ENCODE data around the gene HSD17B14.

The HSD17B14 gene

GRCh38 chr19:48867123-48867745 is 30.9 kb upstream of the HSD17B14 start:
- ChIA-PET POLR2A (no interaction called here), CTCF (interaction anchor here (0.9 kb wide), 1 partner anchor 11 kb away, joined by 5 read pairs; no protein-coding TSS in a partner anchor)
- TF ChIP-seq BHLHE40 (IDR thresholded peaks at IDR 0.05; ENCODE audit: borderline replicate concordance): no peak
- TF ChIP-seq FOXM1 (IDR thresholded peaks at IDR 0.05; ENCODE audit: borderline replicate concordance): no peak
- TF ChIP-seq FOXA1 (IDR thresholded peaks at IDR 0.05): no peak
- TF ChIP-seq TARDBP (IDR thresholded peaks at IDR 0.05): no peak
- no peak for TF ChIP-seq L3MBTL2 (conservative IDR thresholded peaks at IDR 0.05)
- TF ChIP-seq ELF4 (IDR thresholded peaks at IDR 0.05): no peak
- DNase-seq (ENCODE audit: extremely low spot score): no peak

GRCh38 chr19:48866692-48867091 is 30.4 kb upstream of the HSD17B14 start:
- ChIA-PET CTCF (interaction anchor here (0.9 kb wide), 1 partner anchor 10 kb away, joined by 5 read pairs; no protein-coding TSS in a partner anchor), POLR2A (no interaction called here)
- TF ChIP-seq CTBP1 (IDR thresholded peaks at IDR 0.05; ENCODE audit: borderline replicate concordance) (no peak), FOXK2 (IDR thresholded peaks at IDR 0.05) (no peak), SP1 (IDR thresholded peaks at IDR 0.05) (no peak), ELF4 (IDR thresholded peaks at IDR 0.05) (no peak), ZNF384 (IDR thresholded peaks at IDR 0.05) (no peak), HDGF (IDR thresholded peaks at IDR 0.05; ENCODE audit: borderline replicate concordance) (no peak), L3MBTL2 (conservative IDR thresholded peaks at IDR 0.05) (no peak), TARDBP (IDR thresholded peaks at IDR 0.05) (no peak), NFRKB (IDR thresholded peaks at IDR 0.05) (no peak), SUZ12 (IDR thresholded peaks at IDR 0.05) (no peak), LEF1 (IDR thresholded peaks at IDR 0.05; ENCODE audit: borderline replicate concordance) (no peak)
- no peak for DNase-seq (ENCODE audit: extremely low spot score)

DNA sequence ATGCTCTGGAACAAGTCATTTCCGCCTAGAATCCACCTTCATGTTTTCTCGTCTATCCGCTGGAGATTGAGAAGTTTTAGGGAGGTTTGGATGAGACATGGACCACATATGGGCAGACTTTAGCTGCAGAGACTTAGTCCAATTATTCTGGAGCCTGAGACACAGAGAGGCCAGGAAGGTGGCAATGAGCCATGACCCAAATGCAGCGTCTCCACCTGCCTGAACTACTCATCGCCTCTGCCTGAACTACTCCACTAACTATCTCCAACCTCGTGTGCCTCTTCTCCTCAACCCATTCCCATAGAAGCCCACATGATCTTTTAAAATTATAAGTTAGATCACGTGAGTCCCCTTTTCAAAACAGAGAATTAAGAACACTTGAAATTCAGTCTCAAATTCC is 26.5 kb upstream of the HSD17B14 start:
- no peak for TF ChIP-seq TARDBP (IDR thresholded peaks at IDR 0.05)
- no peak for TF ChIP-seq PKNOX1 (IDR thresholded peaks at IDR 0.05)
- TF ChIP-seq SP1 (IDR thresholded peaks at IDR 0.05): no peak
- no peak for TF ChIP-seq ELF4 (IDR thresholded peaks at IDR 0.05)
- no peak for TF ChIP-seq ZNF384 (IDR thresholded peaks at IDR 0.05)
- TF ChIP-seq FOXM1 (IDR thresholded peaks at IDR 0.05; ENCODE audit: borderline replicate concordance): no peak
- no peak for TF ChIP-seq ARNT (IDR thresholded peaks at IDR 0.05)
- TF ChIP-seq LEF1 (IDR thresholded peaks at IDR 0.05; ENCODE audit: borderline replicate concordance): no peak
- TF ChIP-seq L3MBTL2 (conservative IDR thresholded peaks at IDR 0.05): no peak
- no peak for TF ChIP-seq SUZ12 (IDR thresholded peaks at IDR 0.05)
- TF ChIP-seq CTBP1 (IDR thresholded peaks at IDR 0.05; ENCODE audit: borderline replicate concordance): no peak
- no peak for TF ChIP-seq NFRKB (IDR thresholded peaks at IDR 0.05)
- TF ChIP-seq BHLHE40 (IDR thresholded peaks at IDR 0.05; ENCODE audit: borderline replicate concordance): no peak
- no peak for TF ChIP-seq HDGF (IDR thresholded peaks at IDR 0.05; ENCODE audit: borderline replicate concordance)
- no peak for TF ChIP-seq FOXA1 (IDR thresholded peaks at IDR 0.05)
- no peak for TF ChIP-seq FOXK2 (IDR thresholded peaks at IDR 0.05)
- ChIA-PET CTCF (no interaction called here), POLR2A (no interaction called here)
- DNase-seq (ENCODE audit: extremely low spot score): no peak

DNA sequence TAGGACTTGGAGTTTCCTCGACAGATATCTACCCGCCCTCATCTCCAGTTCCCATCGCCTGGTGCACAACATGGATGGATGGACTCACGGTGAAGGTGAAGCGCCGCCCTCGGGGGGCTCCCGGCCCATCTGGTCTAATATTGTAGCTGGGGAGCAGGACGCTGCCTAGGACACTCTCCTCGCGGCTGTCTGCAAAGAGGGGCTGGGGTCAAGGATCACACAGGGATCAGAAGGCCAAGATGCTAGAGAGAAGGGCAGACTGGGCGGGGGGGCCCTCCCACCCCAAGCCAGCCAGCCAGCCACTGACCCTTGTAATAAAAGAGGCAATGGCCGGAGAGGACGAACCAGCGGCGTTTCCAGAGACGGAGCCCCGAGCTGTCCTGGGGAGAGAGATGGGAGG is 25.0 kb upstream of the HSD17B14 start:
- POLR2A ChIA-PET: no interaction called here
- TF ChIP-seq HDGF (IDR thresholded peaks at IDR 0.05; ENCODE audit: borderline replicate concordance): no peak
- TF ChIP-seq ELF4 (IDR thresholded peaks at IDR 0.05): no peak
- no peak for TF ChIP-seq LEF1 (IDR thresholded peaks at IDR 0.05; ENCODE audit: borderline replicate concordance)
- TF ChIP-seq FOXK2 (IDR thresholded peaks at IDR 0.05): no peak
- no peak for TF ChIP-seq SUZ12 (IDR thresholded peaks at IDR 0.05)
- no peak for TF ChIP-seq BHLHE40 (IDR thresholded peaks at IDR 0.05; ENCODE audit: borderline replicate concordance)
- no peak for TF ChIP-seq FOXM1 (IDR thresholded peaks at IDR 0.05; ENCODE audit: borderline replicate concordance)
- TF ChIP-seq PKNOX1 (IDR thresholded peaks at IDR 0.05): no peak
- no peak for TF ChIP-seq SP1 (IDR thresholded peaks at IDR 0.05)
- TF ChIP-seq ARNT (IDR thresholded peaks at IDR 0.05): no peak
- no peak for TF ChIP-seq NFRKB (IDR thresholded peaks at IDR 0.05)
- no peak for TF ChIP-seq CTBP1 (IDR thresholded peaks at IDR 0.05; ENCODE audit: borderline replicate concordance)
- TF ChIP-seq L3MBTL2 (conservative IDR thresholded peaks at IDR 0.05): no peak
- no peak for DNase-seq (ENCODE audit: extremely low spot score)
- CTCF ChIA-PET: no interaction called here

GRCh38 chr19:48859711-48860572 is 23.7 kb upstream of the HSD17B14 start:
- ChIA-PET POLR2A (interaction anchor here (1.0 kb wide), 2 partner anchors 12 to 22 kb away, joined by 3 to 7 read pairs; partner anchors contain the start of gene PPP1R15A), CTCF (no interaction called here)
- peak; percentile 53 for DNase-seq (ENCODE audit: extremely low spot score)
- TF ChIP-seq ARNT (IDR thresholded peaks at IDR 0.05) (no peak), PKNOX1 (IDR thresholded peaks at IDR 0.05) (no peak), ELF4 (IDR thresholded peaks at IDR 0.05) (no peak)

Measured in HEK293T (cell line).